OCI-LY1 (cell line): ENCODE data around the gene ATP6V1E1.

Source experiments
- H2AFZ ChIP-seq: fragments of 200-600 bp; sonication (generic), shearing (Covaris generic); 2 replicates; pipeline ENCODE4 v1.6.0; 2014; ENCODE audit warnings: antibody characterized with exemption, mild to moderate bottlenecking, low read length
- H3F3A ChIP-seq: fragments of 200-600 bp; sonication (generic), shearing (Covaris generic); 2 replicates; pipeline ENCODE4 v1.6.0; 2014; ENCODE audit warnings: mild to moderate bottlenecking, antibody characterized with exemption, low read length, moderate library complexity; ENCODE audit not compliant: insufficient read depth
- H3K27ac ChIP-seq: fragments of 200-600 bp; sonication (generic); 2 replicates; pipeline ENCODE4 v1.5.1; 2014; ENCODE audit warnings: low read length, mixed run types, mild to moderate bottlenecking, low read depth; ENCODE audit not compliant: poor library complexity, severe bottlenecking
- H3K27me3 ChIP-seq: fragments of 200-600 bp; sonication (generic); 2 replicates; pipeline ENCODE4 v1.6.0; 2014; ENCODE audit warnings: antibody characterized with exemption, mild to moderate bottlenecking, low read length, moderate library complexity; ENCODE audit not compliant: insufficient read depth
- H3K36me3 ChIP-seq: fragments of 200-600 bp; sonication (generic); 2 replicates; pipeline ENCODE4 v1.6.1; 2014; ENCODE audit warnings: mild to moderate bottlenecking, antibody characterized with exemption, low read length, moderate library complexity, mixed read lengths; ENCODE audit not compliant: insufficient read depth
- H3K4me1 ChIP-seq: fragments of 200-600 bp; sonication (generic); 2 replicates; pipeline ENCODE4 v1.5.1; 2014; ENCODE audit warnings: mild to moderate bottlenecking, low read length, moderate library complexity; ENCODE audit not compliant: insufficient read depth, severe bottlenecking
- H3K4me2 ChIP-seq: fragments of 200-600 bp; sonication (generic), shearing (Covaris generic); 2 replicates; pipeline ENCODE4 v1.6.1; 2014; ENCODE audit warnings: low read length
- H3K4me3 ChIP-seq: fragments of 200-600 bp; sonication (generic); 2 replicates; pipeline ENCODE4 v1.5.1; 2014; ENCODE audit warnings: low read length, low read depth, mild to moderate bottlenecking, mixed read lengths; ENCODE audit not compliant: poor library complexity, severe bottlenecking
- H3K79me2 ChIP-seq: fragments of 200-600 bp; shearing (Covaris generic); 2 replicates; pipeline ENCODE4 v1.6.1; 2016; ENCODE audit warnings: mixed run types, low read length, mixed read lengths; ENCODE audit not compliant: insufficient read depth
- H3K9ac ChIP-seq: fragments of 200-600 bp; sonication (generic), shearing (Covaris generic); 2 replicates; pipeline ENCODE4 v1.6.1; 2014; ENCODE audit warnings: mild to moderate bottlenecking, low read length, mixed read lengths
- H3K9me2 ChIP-seq: fragments of 200-600 bp; sonication (generic), shearing (Covaris generic); 2 replicates; pipeline ENCODE4 v1.6.1; 2014; ENCODE audit warnings: low read depth, mild to moderate bottlenecking, low read length, mixed read lengths
- H3K9me3 ChIP-seq: fragments of 200-600 bp; shearing (Covaris generic); 2 replicates; pipeline ENCODE4 v1.6.1; 2014; ENCODE audit warnings: low read length, mixed read lengths
- H4K20me1 ChIP-seq: fragments of 200-600 bp; sonication (generic), shearing (Covaris generic); 2 replicates; pipeline ENCODE4 v1.6.0; 2016; ENCODE audit warnings: mild to moderate bottlenecking, low read length; ENCODE audit not compliant: insufficient read depth
- EZH2 ChIP-seq: fragments of 200-600 bp; sonication (generic), shearing (Covaris generic); IDR thresholded peaks from 2 replicates; pipeline ENCODE4 v1.8.0; 2017; ENCODE audit warnings: borderline replicate concordance, mixed run types, mild to moderate bottlenecking, antibody characterized with exemption, low read length, moderate library complexity, mixed read lengths
- TF ChIP-seq, protein P1 (sequence below): fragments of 200-600 bp; sonication (generic), shearing (Covaris generic); IDR thresholded peaks from 2 replicates; pipeline ENCODE4 v1.5.1; 2017; ENCODE audit warnings: mild to moderate bottlenecking, antibody characterized with exemption, low read length, moderate library complexity, mixed read lengths

ATP6V1E1 gene

DNA sequence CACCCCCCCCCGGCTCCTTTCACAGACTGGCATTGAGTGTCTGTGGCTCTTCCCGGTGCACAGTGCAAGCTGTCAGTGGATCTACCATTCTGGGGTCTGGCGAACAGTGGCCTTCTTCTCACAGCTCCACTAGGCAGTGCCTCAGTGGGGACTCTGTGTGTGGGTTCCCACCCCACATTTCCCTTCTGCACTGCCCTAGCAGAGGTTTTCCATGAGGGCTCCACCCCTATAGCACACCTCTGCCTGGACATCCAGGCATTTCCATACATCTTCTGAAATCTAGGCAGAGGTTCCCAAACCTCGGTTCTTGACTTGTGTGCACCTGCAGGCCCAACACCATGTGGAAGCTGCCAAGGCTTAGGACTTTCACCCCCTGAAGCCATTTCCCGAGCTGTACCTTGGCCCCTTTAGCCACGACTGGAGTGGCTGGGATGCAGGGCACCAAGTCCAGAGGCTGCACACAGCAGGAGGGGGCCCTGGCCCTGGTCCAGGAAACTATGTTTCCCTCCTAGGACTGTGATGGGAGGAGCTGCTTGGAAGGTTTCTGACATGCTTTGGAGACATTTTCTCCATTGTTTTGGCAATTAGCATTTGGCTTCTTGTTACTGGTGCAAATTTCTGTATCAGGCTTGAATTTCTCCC lies 36.0 kb upstream of the ATP6V1E1 start:
- Histone ChIP-seq H3K4me1 (no peaks in the 10 kb centered on the region), H3K4me3 (no peak overlapping the region), H3K27me3 (no peaks in the 10 kb centered on the region), H3K9me3 (peaks cover 10% of the 10 kb centered on the region), H3K27ac (no peak overlapping the region), H3K4me2 (no peak overlapping the region), H3K36me3 (peaks cover 78% of the 10 kb centered on the region), H3K9me2 (no peaks in the 10 kb centered on the region), H3K79me2 (no peaks in the 10 kb centered on the region), H3K9ac (no peak overlapping the region), H3F3A (no peaks in the 10 kb centered on the region), H2AFZ (no peak overlapping the region), H4K20me1 (no peaks in the 10 kb centered on the region)
- no peak for TF ChIP-seq EZH2

DNA sequence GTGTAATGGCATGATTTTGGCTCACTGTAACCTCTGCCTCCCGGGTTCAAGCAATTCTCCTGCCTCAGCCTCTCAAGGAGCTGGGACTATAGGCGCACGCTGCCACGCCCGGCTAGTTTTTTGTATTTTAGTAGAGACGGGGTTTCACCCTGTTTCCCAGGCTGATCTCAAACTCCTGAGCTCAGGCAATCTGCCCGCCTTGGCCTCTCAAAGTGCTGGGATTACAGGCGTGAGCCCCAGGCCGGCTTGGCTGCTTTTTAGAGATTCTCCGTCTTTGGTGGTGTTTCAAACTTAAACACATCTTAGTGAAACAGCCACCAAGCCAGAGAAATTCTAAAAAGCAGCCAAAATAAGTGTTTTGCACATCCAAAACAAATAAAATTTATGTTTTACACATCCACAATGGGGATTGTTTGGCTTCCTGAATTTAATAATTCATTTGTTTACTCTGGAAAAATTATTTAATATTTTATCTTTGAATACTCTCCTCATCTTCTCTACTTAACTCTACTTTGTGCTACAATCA lies 28.4 kb upstream of the ATP6V1E1 start:
- Histone ChIP-seq H3F3A (no peaks in the 10 kb centered on the region), H3K27ac (no peak overlapping the region), H3K4me1 (no peaks in the 10 kb centered on the region), H3K4me3 (no peak overlapping the region), H3K9me2 (no peaks in the 10 kb centered on the region), H3K9me3 (no peaks in the 10 kb centered on the region), H3K4me2 (no peak overlapping the region), H3K9ac (no peak overlapping the region), H3K79me2 (peaks cover 9% of the 10 kb centered on the region), H4K20me1 (no peaks in the 10 kb centered on the region), H3K36me3 (peaks cover 42% of the 10 kb centered on the region), H2AFZ (no peak overlapping the region), H3K27me3 (no peaks in the 10 kb centered on the region)
- TF ChIP-seq, protein P1, sequence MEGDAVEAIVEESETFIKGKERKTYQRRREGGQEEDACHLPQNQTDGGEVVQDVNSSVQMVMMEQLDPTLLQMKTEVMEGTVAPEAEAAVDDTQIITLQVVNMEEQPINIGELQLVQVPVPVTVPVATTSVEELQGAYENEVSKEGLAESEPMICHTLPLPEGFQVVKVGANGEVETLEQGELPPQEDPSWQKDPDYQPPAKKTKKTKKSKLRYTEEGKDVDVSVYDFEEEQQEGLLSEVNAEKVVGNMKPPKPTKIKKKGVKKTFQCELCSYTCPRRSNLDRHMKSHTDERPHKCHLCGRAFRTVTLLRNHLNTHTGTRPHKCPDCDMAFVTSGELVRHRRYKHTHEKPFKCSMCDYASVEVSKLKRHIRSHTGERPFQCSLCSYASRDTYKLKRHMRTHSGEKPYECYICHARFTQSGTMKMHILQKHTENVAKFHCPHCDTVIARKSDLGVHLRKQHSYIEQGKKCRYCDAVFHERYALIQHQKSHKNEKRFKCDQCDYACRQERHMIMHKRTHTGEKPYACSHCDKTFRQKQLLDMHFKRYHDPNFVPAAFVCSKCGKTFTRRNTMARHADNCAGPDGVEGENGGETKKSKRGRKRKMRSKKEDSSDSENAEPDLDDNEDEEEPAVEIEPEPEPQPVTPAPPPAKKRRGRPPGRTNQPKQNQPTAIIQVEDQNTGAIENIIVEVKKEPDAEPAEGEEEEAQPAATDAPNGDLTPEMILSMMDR, result no peak
- no peak for TF ChIP-seq EZH2

GRCh38 chr22:17655289-17655688 lies 26.7 kb upstream of the ATP6V1E1 start:
- H3K4me3 ChIP-seq, result no peak overlapping the region
- no peaks in the 10 kb centered on the region for H3K27me3 ChIP-seq
- H3K9ac ChIP-seq, result no peak overlapping the region
- H3F3A ChIP-seq, result no peaks in the 10 kb centered on the region
- no peaks in the 10 kb centered on the region for H3K9me3 ChIP-seq
- H2AFZ ChIP-seq, result no peak overlapping the region
- no peak overlapping the region for H3K4me2 ChIP-seq
- H3K9me2 ChIP-seq, result no peaks in the 10 kb centered on the region
- H3K27ac ChIP-seq, result no peak overlapping the region
- H4K20me1 ChIP-seq, result no peaks in the 10 kb centered on the region
- H3K4me1 ChIP-seq, result no peaks in the 10 kb centered on the region
- TF ChIP-seq, protein P1, result no peak
- TF ChIP-seq EZH2, result no peak
- peaks cover 34% of the 10 kb centered on the region for H3K36me3 ChIP-seq
- peaks cover 9% of the 10 kb centered on the region for H3K79me2 ChIP-seq

GRCh38 chr22:17648569-17648968 lies 20.0 kb upstream of the ATP6V1E1 start:
- Histone ChIP-seq H3K27me3 (no peaks in the 10 kb centered on the region), H3K4me3 (no peak overlapping the region), H3K9me2 (no peaks in the 10 kb centered on the region), H4K20me1 (no peaks in the 10 kb centered on the region), H3K9ac (no peak overlapping the region), H3F3A (no peaks in the 10 kb centered on the region), H2AFZ (no peak overlapping the region), H3K36me3 (peaks cover 18% of the 10 kb centered on the region; the same call in 1 of the 2 replicates), H3K4me2 (no peak overlapping the region), H3K9me3 (no peaks in the 10 kb centered on the region), H3K27ac (no peak overlapping the region), H3K4me1 (no peaks in the 10 kb centered on the region), H3K79me2 (peaks cover 24% of the 10 kb centered on the region)
- no peak for TF ChIP-seq EZH2
- TF ChIP-seq, protein P1, result no peak
